GM18868 (cell line): ENCODE measurements around the gene PCYT2.

ENCODE experiments used
- ATAC-seq: cut with Tn5 transposase; IDR thresholded peaks from one replicate; pipeline ENCODE4 v1.9.1; 2021; ENCODE audit warnings: mild to moderate bottlenecking, moderate library complexity; ENCODE audit not compliant: unreplicated experiment

PCYT2 gene

GRCh38 chr17:81858967-81859905 lies 52.0 kb downstream of the PCYT2 start:
- ATAC-seq = no peak

DNA sequence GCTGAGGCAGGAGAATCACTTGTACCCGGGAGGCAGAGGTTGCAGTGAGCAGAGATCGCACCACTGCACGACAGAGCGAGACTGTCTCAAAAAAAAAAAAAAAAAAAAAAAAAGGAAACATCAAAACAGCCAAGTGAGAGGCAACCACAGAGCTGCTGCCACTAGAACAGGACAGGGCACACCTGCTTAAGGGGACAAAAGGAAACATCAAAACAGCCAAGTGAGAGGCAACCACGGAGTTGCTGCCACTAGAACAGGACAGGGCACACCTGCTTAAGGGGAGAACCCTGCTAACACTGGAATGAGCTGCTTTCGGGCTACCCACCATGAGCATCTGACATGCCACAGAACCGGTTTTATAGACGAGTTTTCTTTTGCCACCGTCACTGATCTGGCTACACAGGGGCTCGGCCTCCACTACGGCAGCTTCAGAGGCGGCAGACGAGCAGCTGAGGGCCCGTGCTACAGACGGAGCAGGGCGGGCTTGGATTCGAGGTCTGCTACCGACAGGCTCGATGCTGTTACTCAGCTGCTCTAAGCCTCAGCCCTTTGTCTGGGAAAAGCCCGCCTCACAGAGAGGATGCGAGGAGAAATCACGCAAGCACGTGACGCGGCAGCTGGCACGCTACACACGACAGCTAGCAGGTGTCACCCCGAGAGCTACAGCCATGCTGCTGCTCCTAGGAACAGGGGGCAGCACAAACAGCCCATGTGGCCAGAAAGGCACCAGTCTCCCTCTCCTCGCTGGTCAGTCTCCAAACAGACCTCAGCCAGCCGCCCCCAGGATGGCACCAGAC lies 52.8 kb downstream of the PCYT2 start:
- ATAC-seq = no peak

- no peak for ATAC-seq
These were observed 56.0 kb downstream of the PCYT2 start for GRCh38 chr17:81854974-81855774.

- no peak for ATAC-seq
These were observed 59.0 kb downstream of the PCYT2 start for GRCh38 chr17:81852237-81852636.

DNA sequence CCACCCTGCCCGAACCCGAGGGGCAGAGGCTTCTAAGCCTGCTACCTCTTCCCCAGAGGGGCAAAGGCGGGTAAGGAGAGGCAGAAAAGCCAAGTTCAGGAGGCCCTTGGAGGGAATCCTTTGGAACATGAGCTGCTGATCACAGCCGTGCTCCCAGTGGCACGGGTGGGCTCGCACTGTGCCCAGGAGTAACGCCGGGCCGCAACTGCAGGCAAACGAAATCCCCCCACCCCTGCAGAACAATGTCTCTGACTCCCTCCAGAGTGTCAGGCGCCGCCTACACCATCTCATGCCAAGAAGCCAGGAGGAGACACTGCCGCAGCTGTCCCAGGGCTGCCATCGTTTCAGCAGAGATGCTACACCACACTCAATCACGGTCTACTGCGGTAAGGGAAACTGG lies 59.8 kb downstream of the PCYT2 start:
- no peak for ATAC-seq
